Osteocyte (in vitro differentiated cells): ENCODE results near the gene RPL5. TPM values are rescaled to one million over a fixed set of nuclear protein-coding genes. Genes with fewer than 3 reads are reported as not detected.

Experiments used
- DNase-seq: peaks from one replicate; pipeline ENCODE4 v3.0.0; 2021; ENCODE audit warnings: mixed read lengths; ENCODE audit not compliant: unreplicated experiment; ENCODE audit errors: extremely low spot score
- H3K27ac Mint-ChIP-seq: one replicate; pipeline ENCODE4 v1.8.0; 2021; ENCODE audit warnings: mild to moderate bottlenecking, mixed read lengths; ENCODE audit not compliant: unreplicated experiment
- H3K27me3 Mint-ChIP-seq: one replicate; pipeline ENCODE4 v1.8.0; 2021; ENCODE audit warnings: mixed read lengths; ENCODE audit not compliant: unreplicated experiment
- H3K36me3 Mint-ChIP-seq: one replicate; pipeline ENCODE4 v1.8.0; 2021; ENCODE audit warnings: mixed read lengths; ENCODE audit not compliant: unreplicated experiment
- H3K4me1 Mint-ChIP-seq: one replicate; pipeline ENCODE4 v1.8.0; 2021; ENCODE audit warnings: mixed read lengths; ENCODE audit not compliant: unreplicated experiment
- H3K4me3 Mint-ChIP-seq: one replicate; pipeline ENCODE4 v1.8.0; 2021; ENCODE audit warnings: mild to moderate bottlenecking, moderate library complexity, mixed read lengths; ENCODE audit not compliant: unreplicated experiment
- H3K9me3 Mint-ChIP-seq: one replicate; pipeline ENCODE4 v1.8.0; 2021; ENCODE audit warnings: mixed read lengths; ENCODE audit not compliant: unreplicated experiment
- CTCF ChIP-seq: fragments of 200-600 bp; sonication (generic); IDR thresholded peaks from 2 replicates; pipeline ENCODE4 v1.5.0; 2021; ENCODE audit warnings: antibody characterized with exemption, mild to moderate bottlenecking, moderate library complexity
- total RNA-seq: library from RNA; stranded (reverse); gene quantifications from 2 replicates; pipeline ENCODE4 v1.2.1, GENCODE V29; 2021

RPL5 gene
- total RNA-seq, 1 donor from 2014 or later, result 883 TPM

- H3K4me3 Mint-ChIP-seq, result no peak overlapping the region
- no peak for DNase-seq
- no peaks in the 10 kb centered on the region for H3K9me3 Mint-ChIP-seq
- no peak for TF ChIP-seq CTCF
- H3K4me1 Mint-ChIP-seq, result peaks cover 20% of the 10 kb centered on the region
- no peaks in the 10 kb centered on the region for H3K36me3 Mint-ChIP-seq
- H3K27me3 Mint-ChIP-seq, result peaks cover 6% of the 10 kb centered on the region
- no peak overlapping the region for H3K27ac Mint-ChIP-seq
Observed at GRCh38 chr1:92786111-92786901, 45.5 kb upstream of the RPL5 start.

- peaks cover 8% of the 10 kb centered on the region for H3K4me1 Mint-ChIP-seq
- no peak overlapping the region for H3K27ac Mint-ChIP-seq
- peaks cover 6% of the 10 kb centered on the region for H3K27me3 Mint-ChIP-seq
- no peaks in the 10 kb centered on the region for H3K36me3 Mint-ChIP-seq
- no peak for TF ChIP-seq CTCF
- no peak overlapping the region for H3K4me3 Mint-ChIP-seq
- no peak for DNase-seq
- H3K9me3 Mint-ChIP-seq, result no peaks in the 10 kb centered on the region
Observed at GRCh38 chr1:92790081-92790480, 41.8 kb upstream of the RPL5 start.

GRCh38 chr1:92790867-92791266, 41.0 kb upstream of the RPL5 start:
- peaks cover 12% of the 10 kb centered on the region for H3K4me1 Mint-ChIP-seq
- H3K36me3 Mint-ChIP-seq, result no peaks in the 10 kb centered on the region
- TF ChIP-seq CTCF, result no peak
- H3K9me3 Mint-ChIP-seq, result no peaks in the 10 kb centered on the region
- H3K27ac Mint-ChIP-seq, result no peak overlapping the region
- no peak for DNase-seq
- H3K27me3 Mint-ChIP-seq, result peaks cover 6% of the 10 kb centered on the region
- no peak overlapping the region for H3K4me3 Mint-ChIP-seq

GRCh38 chr1:92791487-92792066, 40.3 kb upstream of the RPL5 start:
- H3K36me3 Mint-ChIP-seq, result no peaks in the 10 kb centered on the region
- no peaks in the 10 kb centered on the region for H3K9me3 Mint-ChIP-seq
- no peak overlapping the region for H3K4me3 Mint-ChIP-seq
- peaks cover 4% of the 10 kb centered on the region for H3K27me3 Mint-ChIP-seq
- DNase-seq, result no peak
- H3K27ac Mint-ChIP-seq, result no peak overlapping the region
- no peak for TF ChIP-seq CTCF
- peaks cover 12% of the 10 kb centered on the region for H3K4me1 Mint-ChIP-seq

- no peak for DNase-seq
- Mint-ChIP-seq H3K4me3 (no peak overlapping the region), H3K36me3 (no peaks in the 10 kb centered on the region), H3K4me1 (peaks cover 12% of the 10 kb centered on the region), H3K9me3 (no peaks in the 10 kb centered on the region), H3K27ac (no peak overlapping the region), H3K27me3 (peaks cover 2% of the 10 kb centered on the region)
- no peak for TF ChIP-seq CTCF
Observed at GRCh38 chr1:92792340-92792782, 39.5 kb upstream of the RPL5 start.
